ENCODE data around the gene RAB4B.
A peak's percentile ranks its signal among the peaks of the same experiment; 100 is the strongest.
"Not testable (repeated sequence)": the region's sequence is repeated elsewhere in the genome, so short reads cannot be mapped to it uniquely, and the experiment has no call there.

The RAB4B gene

DNA sequence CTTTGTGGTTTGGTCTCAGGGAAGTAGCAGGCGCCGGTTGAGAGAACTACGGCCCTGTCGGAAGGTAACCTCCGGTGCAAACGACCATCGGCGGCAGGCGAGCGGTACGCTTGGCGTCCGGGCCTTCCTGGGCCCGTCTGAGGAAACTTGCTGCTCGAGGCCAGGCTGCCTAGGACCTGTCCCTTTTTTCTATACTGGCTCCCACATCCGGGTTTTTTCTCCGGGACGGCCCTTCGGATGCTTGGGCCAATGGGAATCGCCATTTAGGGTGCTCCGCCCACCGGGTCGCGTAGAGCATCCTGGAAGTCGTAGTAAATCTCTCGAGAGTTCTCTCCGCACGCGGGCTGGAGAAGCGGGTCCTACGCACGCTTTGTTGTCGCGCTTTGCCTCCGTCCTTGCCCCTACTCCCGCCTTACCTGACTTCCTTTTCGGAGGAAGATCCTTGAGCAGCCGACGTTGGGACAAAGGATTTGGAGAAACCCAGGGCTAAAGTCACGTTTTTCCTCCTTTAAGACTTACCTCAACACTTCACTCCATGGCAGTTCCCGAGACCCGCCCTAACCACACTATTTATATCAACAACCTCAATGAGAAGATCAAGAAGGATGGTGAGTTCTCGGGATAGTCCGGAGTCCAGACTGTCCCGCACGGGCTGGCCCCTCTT is 27.0 kb upstream of the RAB4B start, which contains the start of gene SNRPA:
SNRPA (plus strand) TSS at position 330 of the 664 bp plus-strand sequence; CDS start at position 536, 206 bp downstream.
- DNase-seq, result peak; percentile 98

DNA sequence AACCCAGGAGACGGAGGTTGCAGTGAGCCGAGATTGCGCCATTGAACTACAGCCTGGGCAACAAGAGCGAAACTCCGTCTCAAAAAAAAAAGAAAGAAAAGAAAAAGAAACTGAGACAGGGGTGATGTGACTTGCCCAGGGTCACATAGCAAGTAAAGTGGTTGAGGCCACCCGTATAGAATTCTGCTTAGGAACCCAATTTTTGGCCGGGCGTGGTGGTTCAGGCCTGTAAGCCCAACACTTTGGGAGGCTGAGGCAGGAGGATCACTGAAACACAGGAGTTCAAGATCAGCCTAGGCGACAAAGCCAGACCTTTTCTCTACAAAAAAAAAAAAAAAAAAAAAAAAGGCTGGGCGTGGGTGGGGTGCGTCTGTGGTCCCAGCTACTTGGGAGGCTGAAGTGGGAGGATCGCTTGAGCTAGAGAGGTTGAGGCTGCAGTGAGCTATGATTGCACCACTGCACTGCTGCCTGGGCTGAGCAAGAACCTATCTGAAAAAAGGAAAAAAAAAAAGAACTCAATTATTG is 25.7 kb upstream of the RAB4B start:
- no peak for DNase-seq

DNA sequence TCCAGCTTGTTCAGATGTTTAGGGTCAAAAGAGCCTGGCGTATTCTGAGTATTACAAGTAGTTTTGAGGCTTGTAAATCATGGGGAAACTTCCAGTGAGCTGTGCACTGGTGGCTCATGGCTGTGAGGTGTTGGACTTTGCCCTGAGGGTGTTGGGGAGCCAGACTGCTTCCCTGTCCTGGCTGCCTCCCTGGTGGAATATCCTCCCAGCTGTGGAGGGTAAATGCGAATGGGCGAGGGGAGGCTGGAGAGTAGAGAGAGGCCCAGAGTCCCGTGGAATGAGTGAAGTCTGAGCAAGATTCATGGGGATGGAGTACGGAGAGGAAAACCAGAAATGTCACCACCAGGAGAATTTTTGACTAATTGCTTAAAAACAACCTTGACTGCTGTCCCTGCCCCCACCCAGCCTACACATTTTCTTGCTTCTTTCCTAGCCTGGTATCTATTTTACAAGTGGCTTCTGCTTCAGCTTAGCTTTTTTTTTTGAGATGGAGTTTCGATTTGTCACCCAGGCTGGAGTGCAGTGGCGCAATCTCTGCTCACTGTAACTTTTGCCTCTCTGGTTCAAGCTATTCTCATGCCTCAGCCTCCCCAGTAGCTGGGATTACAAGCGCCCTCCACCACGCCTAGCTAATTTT is 23.3 kb upstream of the RAB4B start:
- DNase-seq, result peak; percentile 83

DNA sequence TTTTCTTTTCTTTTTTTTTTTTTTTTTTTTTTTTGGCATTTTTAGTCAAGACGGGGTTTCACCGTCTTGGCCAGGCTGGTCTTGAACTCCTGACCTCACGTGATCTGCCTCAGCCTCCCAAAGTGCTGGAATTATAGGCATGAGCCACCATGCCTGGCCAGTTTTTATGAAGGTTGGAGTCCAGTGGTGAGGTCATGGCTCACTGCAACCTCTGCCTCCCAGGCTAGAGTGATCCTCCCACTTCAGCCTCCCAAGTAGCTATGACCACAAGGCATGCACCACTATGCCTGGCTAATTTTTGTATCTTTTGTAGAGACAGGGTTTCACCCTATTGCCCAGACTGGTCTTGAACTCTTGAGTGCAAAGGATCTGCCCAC is 22.8 kb upstream of the RAB4B start:
- no peak for DNase-seq

DNA sequence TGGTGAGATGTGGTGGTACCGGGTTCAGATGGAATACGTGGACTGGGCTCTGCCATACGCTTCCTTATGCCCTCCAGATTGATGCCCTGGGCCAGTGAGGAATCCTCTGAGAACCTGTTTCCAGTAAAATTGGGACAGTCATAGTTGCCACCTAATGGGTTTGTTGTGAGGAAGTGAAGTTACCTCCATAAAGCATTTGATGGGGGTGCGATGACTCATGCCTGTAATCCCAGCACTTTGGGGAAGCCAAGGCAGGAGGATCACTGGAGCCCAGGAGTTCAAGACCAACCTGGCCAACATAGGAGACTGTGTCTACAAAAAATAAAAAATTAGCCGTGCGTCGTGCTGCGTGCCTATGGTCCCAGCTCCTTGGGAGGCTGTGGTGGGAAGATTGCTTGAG is 22.3 kb upstream of the RAB4B start:
- no peak for DNase-seq

DNA sequence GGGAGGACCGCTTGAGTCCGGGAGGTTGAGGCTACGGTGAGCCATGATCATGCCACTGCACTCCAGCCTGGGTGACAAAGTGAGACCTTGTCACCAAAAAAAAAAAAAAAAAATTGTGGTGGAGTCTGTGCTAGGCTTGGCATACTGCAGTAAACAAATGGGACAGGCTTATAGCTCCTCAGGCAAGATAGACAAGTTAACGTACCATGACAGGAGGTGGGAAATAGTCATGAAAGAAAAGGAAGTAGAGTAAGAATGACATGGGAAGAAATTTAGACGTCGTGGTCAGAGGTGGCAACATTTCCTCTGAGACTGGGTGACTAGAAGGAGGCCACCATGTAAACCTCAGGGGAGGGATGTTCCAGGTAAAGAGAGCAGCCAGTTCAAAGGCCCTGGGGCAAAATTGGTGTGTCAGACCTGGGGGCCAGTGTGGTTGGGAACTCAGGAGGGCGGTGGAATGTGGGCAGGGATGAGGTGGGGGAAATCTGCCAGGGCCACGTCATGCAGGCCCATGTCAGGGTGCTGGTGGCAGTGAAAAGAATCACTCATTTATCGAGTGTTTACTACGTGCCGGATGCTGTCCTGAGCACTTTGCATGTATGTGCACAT is 21.4 kb upstream of the RAB4B start:
- peak; percentile 76 for DNase-seq

DNA sequence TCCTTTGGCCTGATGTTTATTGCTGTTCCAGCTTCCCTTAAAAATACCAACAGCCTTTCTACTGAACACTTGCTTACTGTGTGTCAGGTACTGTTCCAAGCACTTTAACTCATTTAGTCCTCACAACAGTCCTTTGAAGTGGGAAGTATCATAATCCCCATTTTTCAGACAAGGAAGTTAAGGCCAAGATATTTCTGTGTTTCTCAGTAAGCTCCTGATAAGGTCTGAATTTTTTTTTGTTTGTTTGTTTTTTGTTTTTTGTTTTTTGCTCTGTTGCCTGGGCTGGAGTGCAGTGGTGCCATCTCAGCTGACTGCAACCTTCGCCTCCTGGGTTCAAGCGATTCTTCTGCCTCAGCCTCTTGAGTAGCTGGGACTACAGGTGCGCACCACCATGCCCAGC is 19.6 kb upstream of the RAB4B start:
- DNase-seq, result no peak

DNA sequence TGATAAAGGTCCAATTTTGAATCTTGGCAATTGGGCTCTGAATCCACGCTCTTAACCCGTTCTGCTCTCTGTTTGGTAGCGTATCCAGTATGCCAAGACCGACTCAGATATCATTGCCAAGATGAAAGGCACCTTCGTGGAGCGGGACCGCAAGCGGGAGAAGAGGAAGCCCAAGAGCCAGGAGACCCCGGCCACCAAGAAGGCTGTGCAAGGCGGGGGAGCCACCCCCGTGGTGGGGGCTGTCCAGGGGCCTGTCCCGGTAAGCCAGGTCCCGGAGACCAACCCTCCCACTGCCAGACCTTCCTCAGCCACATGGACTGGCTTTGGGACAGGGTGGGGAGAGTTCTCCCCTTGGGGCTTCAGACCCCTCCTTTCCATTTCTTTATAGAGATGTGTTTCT is 18.7 kb upstream of the RAB4B start:
- no peak for DNase-seq

DNA sequence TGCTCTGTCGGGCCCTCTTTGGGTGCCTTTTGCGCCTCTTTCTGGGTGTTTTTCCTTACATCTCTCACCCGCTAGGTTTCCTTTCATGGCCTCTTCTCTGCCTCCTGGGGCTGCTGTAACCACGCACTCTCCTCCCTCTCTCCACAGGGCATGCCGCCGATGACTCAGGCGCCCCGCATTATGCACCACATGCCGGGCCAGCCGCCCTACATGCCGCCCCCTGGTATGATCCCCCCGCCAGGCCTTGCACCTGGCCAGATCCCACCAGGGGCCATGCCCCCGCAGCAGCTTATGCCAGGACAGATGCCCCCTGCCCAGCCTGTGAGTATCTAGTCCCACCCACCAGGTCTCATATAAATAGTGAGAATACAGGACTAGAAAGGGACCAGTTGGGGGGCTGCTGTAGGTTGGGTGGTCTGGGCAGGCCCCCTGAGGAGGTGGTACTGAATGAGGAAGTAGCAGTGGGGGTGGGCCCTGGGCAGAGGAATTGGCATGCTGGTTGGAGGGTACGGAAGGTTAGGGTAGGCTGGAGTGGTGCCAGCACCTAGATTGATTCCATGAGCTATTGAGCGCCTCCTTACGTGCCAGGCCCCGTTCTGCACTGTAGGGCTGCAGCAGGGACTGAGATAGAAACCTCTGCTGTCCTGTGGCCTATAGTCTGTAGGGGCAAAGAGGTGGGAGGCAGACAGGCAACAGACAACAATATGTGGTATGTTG is 15.1 kb upstream of the RAB4B start:
- DNase-seq, result no peak

DNA sequence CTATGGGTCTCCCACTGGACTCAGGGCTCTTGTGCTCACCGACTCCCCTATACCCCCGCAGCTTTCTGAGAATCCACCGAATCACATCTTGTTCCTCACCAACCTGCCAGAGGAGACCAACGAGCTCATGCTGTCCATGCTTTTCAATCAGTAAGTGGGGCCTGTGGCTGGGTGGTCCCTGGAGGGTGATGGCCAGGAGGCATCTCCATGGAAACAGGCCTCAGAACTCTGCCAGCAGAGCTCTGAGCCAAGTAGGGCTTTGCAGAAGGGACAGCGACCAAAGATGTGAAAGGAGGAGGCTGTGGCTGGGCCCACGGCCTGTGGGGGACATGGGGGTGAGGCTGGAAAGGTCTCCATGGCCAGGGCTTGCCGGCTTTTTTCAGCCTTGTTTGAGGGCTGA is 14.5 kb upstream of the RAB4B start:
- no peak for DNase-seq

DNA sequence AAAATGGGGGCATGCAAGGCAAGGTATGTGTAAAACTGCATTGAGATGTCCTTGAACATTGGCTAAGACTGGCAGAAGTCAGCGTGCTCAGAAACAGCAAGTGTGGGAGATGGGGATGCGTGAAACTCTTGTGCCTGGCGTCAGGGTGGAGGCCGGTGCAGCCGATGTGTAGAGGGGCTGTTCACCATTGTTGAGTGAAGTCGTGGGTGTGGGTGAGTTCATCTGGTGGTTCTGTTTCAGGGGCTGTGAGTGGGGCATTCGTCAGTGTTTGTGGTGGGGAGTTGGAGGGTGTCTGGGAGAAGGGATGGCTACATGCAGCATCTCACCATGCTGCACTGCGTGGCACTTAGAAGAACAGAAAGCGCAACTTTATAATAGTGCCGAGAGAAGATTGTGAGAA is 14.1 kb upstream of the RAB4B start:
- no peak for DNase-seq

DNA sequence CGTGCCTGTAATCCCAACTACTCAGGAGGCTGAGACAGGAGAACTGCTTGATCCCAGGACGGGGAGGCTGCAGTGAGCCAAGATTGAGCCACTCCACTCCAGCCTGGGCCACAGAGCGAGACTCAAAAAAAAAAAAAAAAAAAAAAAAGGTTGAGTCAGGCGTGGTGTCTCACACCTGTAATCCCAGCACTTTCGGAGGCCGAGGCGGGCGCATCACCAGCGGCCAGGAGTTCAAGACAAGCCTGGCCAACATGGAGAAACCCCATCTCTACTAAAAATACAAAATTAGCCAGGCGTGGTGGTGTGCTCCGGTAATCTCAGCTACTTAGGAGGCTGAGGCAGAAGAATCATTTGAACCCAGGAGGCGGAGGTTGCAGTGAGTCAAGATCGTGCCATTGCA is 11.7 kb upstream of the RAB4B start:
- not testable (repeated sequence) for DNase-seq

DNA sequence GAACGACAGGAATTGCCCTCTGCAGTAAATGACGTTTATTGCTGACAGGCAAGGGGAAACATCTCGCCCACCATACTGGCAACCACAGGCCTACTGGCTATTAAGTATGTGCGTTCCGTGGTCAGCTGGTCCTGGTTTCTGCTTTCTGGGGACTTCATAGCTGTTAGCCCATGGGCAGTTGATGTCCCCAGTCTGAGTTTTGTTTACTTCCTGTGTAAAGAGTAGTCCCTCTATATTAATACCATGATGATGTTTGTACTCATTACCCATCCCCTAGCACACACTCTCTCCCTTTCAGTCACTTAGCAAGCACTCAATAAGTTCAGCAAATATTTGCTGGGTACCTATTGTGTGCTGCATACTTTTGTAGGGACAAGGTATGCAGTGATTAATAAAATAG is 9.2 kb upstream of the RAB4B start:
- DNase-seq, result no peak

DNA sequence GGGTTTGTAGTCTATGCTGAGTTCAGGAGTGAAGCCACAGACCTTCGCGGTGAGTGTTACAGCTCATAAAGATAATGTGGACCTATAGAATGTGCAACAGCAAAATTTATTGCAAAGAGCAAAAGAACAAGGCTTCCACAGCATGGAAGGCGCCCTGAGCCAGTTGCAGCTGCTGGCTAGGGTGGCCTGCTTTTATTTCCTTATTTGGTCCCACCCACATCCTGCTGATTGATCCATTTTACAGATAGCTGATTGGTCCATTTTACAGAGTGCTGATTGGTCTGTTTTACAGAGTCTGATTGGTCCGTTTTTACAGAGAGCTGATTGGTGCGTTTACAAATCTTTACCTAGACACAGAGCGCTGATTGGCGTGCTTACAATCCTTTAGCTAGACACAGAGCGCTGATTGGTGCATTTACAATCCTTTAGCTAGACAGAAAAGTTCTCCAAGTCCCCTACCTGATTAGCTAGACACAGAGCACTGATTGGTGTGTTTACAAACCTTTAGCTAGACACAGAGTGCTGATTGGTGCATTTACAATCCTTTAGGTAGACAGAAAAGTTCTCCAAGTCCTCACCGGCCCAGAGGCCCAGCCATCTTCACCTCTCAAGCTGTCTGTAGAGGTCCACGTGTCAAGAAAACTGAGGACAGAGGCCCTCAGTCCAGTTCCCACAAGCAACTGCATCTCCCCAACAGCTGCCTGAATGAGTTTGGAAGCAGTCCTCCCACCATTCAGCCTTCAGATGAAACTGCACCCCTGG is 6.8 kb upstream of the RAB4B start:
- not testable (repeated sequence) for DNase-seq

DNA sequence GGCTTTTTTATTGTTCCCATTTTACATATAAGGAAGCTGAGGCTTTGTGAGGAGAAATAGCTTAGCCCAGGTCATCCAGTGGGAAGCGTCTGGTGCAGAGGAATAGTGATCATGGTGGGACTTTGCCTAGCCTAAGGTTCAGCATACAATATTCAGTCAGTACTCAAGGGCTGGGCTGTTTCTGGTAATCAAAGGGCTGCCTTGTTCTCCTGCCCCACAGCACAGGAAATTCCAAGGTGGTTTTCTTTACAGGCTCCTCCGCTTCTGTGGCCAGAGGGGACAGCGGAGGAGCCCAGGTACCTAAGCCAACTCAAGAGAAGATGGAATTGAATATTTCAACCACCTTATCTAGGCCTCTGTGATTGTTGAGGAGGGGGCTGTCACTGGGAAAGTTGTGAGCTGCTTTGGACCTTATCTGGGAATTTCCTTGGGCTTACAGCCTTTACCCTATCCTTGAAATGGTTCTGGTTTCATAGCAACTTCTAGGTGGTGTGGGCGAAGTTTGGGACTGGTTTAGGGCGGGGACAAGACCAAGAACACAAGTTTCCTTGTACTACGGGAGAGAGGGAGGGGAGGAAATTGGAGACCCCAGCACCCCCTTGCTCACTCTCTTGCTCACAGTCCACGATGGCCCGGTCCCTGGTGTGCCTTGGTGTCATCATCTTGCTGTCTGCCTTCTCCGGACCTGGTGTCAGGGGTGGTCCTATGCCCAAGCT is 3.0 kb upstream of the RAB4B start, which contains the start of gene MIA:
MIA (plus strand) TSS at position 606 of the 716 bp plus-strand sequence; CDS start at position 628, 22 bp downstream.
- DNase-seq, result no peak

DNA sequence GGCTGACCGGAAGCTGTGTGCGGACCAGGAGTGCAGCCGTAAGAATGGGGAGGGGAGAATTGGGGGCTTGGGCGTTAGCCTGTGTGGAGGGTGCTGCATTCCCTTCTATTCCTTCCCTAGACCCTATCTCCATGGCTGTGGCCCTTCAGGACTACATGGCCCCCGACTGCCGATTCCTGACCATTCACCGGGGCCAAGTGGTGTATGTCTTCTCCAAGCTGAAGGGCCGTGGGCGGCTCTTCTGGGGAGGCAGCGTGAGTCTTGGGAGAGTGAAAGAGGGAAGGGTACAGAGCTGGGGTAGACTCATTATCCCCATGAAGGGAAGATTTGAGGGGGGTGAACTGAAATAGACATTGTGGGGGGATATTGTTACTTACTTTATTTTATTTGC is 2.4 kb upstream of the RAB4B start:
- DNase-seq, result no peak

DNA sequence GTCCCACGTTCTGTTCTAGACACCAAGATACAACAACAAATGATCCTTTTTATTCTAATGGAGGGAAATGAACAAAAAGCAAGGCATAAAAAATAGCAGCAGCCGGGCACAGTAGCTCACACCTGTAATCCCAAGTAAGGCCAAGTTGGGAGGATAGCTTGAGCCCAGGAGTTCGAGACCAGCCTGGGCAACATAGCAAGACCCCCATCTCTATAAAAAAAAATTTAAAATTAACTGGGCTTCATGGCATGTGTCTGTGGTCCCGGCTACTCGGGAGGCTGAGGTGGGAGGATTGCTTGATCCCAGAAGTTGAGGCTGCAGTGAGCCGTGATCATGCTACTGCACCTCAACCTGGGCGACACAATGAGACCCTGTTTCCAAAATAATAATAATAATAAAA is 1.7 kb upstream of the RAB4B start:
- no peak for DNase-seq

DNA sequence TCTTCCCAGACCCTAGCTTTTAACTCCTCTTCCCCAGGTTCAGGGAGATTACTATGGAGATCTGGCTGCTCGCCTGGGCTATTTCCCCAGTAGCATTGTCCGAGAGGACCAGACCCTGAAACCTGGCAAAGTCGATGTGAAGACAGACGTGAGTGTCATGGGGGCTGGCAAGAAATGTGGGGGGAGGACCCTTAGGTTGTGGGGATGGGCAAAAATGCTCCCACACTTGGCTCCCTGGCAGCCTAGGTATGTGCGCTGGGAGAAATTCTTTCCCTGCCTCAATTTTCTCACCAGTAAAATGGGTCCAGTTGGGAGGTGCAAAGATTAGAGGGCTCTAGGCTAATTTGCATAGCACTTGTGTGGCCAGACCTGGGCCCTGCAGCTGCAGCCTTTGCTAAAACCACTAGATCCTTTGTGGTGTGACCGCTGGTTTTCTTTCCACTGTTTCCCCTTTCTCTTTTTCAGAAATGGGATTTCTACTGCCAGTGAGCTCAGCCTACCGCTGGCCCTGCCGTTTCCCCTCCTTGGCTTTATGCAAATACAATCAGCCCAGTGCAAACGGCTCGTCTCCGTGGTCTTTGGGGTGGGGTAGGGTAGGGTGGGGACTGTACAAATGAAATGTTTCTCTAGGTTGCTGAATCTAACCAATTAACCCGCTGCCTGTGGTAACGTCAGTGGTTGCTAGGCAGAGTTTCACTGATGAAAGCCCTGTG is 959 bp upstream of the RAB4B start:
- DNase-seq, result peak; percentile 94

DNA sequence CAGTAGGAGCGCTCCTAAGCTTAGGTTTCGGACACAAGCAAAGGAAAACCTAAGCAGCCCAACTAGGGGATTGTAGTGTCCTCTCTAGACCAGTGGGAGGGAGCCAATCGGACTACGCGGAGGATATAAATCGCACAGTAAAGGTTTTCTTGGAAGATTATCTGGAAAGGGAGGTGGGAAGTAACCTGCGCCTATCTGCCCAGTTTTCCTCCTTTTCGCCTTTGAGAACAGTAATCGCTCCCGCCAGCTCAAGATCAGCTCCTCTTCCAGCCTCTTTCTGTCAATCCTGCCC is 456 bp upstream of the RAB4B start:
- DNase-seq, result no peak

DNA sequence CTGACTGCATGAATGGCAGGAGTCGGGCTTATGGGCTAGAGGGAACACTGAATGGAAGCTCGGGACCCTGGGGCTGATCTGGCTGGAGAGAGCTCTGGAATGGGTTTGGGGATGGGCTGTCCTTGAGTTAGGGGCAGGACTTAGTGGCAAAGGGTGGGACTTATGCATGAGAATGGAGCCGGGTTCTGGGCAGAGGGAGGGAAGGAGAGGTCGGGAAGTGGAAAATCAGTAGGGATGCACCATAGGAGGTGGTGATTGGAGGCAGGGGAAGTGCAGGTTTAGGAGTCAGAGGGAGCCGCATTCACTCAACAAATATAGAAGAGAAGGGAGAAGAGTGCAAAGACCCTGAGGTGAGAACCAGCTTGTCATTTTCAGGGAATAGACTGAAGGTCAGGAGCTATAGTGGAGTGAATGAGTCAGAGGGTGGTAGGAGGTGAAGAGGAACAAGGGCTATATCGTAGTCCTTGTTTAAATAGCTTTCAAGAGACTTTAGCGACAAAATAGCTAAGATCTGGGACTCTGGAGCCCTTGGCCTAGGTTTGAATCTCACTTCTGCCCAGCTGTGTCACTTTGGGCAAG is 748 bp downstream of the RAB4B start:
- DNase-seq, result no peak

DNA sequence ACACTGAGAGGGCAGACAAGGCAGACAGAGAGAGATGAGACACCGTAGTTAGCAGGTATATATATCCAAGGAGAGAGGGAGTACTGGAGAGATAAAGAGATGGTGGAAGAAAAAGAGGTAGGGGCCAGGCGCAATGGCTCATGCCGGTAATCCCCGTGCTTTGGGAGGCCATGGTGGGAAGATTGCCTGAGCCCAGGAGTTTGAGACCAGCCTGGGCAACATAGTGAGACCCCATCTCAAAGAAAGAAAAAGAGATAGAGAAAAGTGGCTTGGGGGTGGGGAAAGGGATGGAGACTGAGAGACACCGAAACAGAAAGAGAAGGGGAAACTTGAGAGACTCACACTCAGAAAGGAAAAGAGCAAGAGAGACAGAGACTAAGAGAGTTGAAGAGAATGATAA is 2.5 kb downstream of the RAB4B start:
- no peak for DNase-seq
